ENCODE results near the gene HESX1. TPM values are rescaled to one million over a fixed set of nuclear protein-coding genes. Genes with fewer than 3 reads are reported as not detected.

Gene HESX1
- total and polyA plus RNA-seq, 9 of the 15 experiments (the other 6 are each of a cell fraction or from before 2014, with no cell fraction given), result 0.16 to 1.2 (median 0.76) TPM

GRCh38 chr3:57179580-57180410 is 20.0 kb downstream of the HESX1 start (continued):
- TF ChIP-seq, protein P1, sequence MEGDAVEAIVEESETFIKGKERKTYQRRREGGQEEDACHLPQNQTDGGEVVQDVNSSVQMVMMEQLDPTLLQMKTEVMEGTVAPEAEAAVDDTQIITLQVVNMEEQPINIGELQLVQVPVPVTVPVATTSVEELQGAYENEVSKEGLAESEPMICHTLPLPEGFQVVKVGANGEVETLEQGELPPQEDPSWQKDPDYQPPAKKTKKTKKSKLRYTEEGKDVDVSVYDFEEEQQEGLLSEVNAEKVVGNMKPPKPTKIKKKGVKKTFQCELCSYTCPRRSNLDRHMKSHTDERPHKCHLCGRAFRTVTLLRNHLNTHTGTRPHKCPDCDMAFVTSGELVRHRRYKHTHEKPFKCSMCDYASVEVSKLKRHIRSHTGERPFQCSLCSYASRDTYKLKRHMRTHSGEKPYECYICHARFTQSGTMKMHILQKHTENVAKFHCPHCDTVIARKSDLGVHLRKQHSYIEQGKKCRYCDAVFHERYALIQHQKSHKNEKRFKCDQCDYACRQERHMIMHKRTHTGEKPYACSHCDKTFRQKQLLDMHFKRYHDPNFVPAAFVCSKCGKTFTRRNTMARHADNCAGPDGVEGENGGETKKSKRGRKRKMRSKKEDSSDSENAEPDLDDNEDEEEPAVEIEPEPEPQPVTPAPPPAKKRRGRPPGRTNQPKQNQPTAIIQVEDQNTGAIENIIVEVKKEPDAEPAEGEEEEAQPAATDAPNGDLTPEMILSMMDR (IDR thresholded peaks at IDR 0.05 in 2 of 3, conservative IDR thresholded peaks at IDR 0.05 in 1 of 3; ENCODE audit: insufficient read depth in 2 of 3, low read depth in 1 of 3, low read length in 3 of 3), result peak; percentile 26 to 63 (median 35); a peak in 2 of 6 replicates

GRCh38 chr3:57176045-57176444 is 23.7 kb downstream of the HESX1 start:
- H4K20me1 ChIP-seq (replicated peaks; ENCODE audit: control insufficient read depth, insufficient read depth, low read length), result no peaks in the 10 kb centered on the region
- H3K36me3 ChIP-seq (ENCODE audit: control insufficient read depth, insufficient read depth, low read length), result no peaks in the 10 kb centered on the region
- no peak overlapping the region for H3K4me3 ChIP-seq
- 0% methylated on average over 1 of the region's 1 CpG for WGBS (ENCODE audit: insufficient coverage, low coverage, missing lambda C conversion rate)
- ChIA-PET CTCF (ENCODE audit: low intra/inter-chr PET ratio) (no interaction called here), POLR2A (no interaction called here)
- H3K9ac ChIP-seq (ENCODE audit: insufficient read depth in 1 of 2, low read depth in 2 of 2, low read length in 2 of 2), result no peak overlapping the region
- no peaks in the 10 kb centered on the region for H3K9me3 ChIP-seq (replicated peaks; ENCODE audit: control insufficient read depth, insufficient read depth, low read depth, low read length)
- DNase-seq (ENCODE audit: extremely low read depth in 1 of 4, low spot score in 3 of 4) (no peak), ATAC-seq (no peak), FAIRE-seq (no peak)
- H2AFZ ChIP-seq (ENCODE audit: low read depth, low read length), result no peak overlapping the region
- no peaks in the 10 kb centered on the region for H3K79me2 ChIP-seq (ENCODE audit: control insufficient read depth, insufficient read depth, low read length)
- BruUV-seq (replicated peaks), result no TSS peak
- H3K27ac ChIP-seq (ENCODE audit: extremely low read depth, low read depth, low read length), result no peak overlapping the region
- intact Hi-C loops (cut with micrococcal nuclease) (loop anchor here (10.0 kb wide), 1 partner anchor 219 kb away; no protein-coding TSS in a partner anchor), in situ Hi-C loops (cut with MboI) (no loop called here)
- no peaks in the 10 kb centered on the region for H3K4me1 ChIP-seq (replicated peaks in 1 of 2; ENCODE audit: control insufficient read depth in 2 of 2, insufficient read depth in 2 of 2, low read length in 2 of 2)
- H3K4me2 ChIP-seq (ENCODE audit: insufficient read depth, low read length), result no peak overlapping the region
- no peaks in the 10 kb centered on the region for H3K9me1 ChIP-seq (ENCODE audit: control insufficient read depth, insufficient read depth, low read length)
- H3K27me3 ChIP-seq (ENCODE audit: control insufficient read depth in 2 of 2, insufficient read depth in 2 of 2, low read length in 2 of 2), result peaks cover 0 to 22% of the 10 kb centered on the region in 2 experiments; a peak in 3 of 5 replicates
- TF ChIP-seq ZNF445 (CRISPR knock-in tag; IDR thresholded peaks at IDR 0.05; ENCODE audit: low read depth) (no peak), NBN (IDR thresholded peaks at IDR 0.05; ENCODE audit: low read depth) (no peak), HOXB6 (CRISPR knock-in tag; IDR thresholded peaks at IDR 0.05; ENCODE audit: borderline replicate concordance) (no peak), HMG20A (CRISPR knock-in tag; conservative IDR thresholded peaks at IDR 0.05) (no peak), SREBF2 (CRISPR knock-in tag; IDR thresholded peaks at IDR 0.05) (no peak), ZNF318 (IDR thresholded peaks at IDR 0.05; ENCODE audit: borderline replicate concordance in 1 of 2, low read depth in 1 of 2) (no peak)
